GM21381 (cell line): ENCODE data around the gene BRSK2.

Experiments
- ATAC-seq: cut with Tn5 transposase; IDR thresholded peaks from one replicate; pipeline ENCODE4 v1.9.1; 2021; ENCODE audit warnings: mild to moderate bottlenecking, moderate library complexity; ENCODE audit not compliant: unreplicated experiment

BRSK2 gene

GRCh38 chr11:1491379-1491778, 101.6 kb downstream of the BRSK2 start:
- no peak for ATAC-seq

- no peak for ATAC-seq
Observed at GRCh38 chr11:1493650-1494244, 104.0 kb downstream of the BRSK2 start.

DNA sequence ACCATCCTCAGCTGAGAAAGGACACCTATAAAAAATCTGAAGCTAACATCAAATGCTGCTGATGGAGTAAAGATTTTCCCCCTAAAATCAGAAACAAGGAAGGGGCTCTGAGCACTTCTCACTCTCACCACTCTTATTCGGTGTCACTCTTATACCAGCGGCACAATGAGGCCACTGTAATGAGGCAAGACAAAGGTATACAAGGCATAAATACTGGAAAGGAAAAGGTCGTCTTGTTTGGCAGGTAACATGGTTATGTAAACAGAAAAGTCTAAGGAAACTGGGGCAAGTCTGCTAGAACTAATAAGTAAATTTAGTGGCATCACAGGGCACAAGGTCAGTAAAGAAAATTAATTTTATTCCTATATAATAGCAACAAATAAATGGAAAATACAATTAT, 104.9 kb downstream of the BRSK2 start:
- ATAC-seq, result no peak

GRCh38 chr11:1496091-1496760, 106.5 kb downstream of the BRSK2 start:
- no peak for ATAC-seq

DNA sequence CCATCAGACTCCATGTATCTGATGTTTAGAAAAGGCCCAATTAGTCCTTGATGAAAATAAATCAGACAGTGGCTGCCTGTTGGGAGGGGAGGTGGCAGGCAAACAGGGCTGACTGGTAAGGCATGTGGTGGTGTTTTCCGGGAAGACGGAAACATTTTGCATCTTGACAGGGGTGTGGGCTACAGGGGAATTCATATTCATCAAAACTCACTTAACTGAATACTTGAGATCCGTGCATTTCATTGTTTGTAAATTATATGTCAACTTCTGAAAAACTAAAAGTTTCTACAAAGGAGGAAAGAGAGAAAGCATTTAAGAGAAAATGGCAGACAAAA, 107.0 kb downstream of the BRSK2 start:
- no peak for ATAC-seq

DNA sequence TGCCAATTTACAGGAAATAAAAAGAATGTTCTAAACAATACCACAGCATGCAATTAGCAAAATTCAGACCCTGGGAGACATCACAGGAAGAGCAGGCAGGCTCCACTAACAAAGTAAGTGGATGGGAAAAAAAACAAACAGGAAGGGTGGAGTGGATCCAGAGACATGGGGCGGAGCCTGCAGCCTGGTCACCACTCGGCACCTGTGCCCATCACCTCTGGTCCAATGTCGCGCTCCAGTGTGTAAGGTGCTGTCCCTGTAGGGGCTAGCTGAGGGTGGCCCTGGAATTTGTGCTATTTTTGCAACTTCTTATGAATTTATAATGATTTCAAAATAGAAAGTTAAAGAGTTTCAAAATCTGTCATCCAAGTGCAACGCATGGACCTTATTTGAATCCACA, 107.9 kb downstream of the BRSK2 start:
- ATAC-seq, result no peak

DNA sequence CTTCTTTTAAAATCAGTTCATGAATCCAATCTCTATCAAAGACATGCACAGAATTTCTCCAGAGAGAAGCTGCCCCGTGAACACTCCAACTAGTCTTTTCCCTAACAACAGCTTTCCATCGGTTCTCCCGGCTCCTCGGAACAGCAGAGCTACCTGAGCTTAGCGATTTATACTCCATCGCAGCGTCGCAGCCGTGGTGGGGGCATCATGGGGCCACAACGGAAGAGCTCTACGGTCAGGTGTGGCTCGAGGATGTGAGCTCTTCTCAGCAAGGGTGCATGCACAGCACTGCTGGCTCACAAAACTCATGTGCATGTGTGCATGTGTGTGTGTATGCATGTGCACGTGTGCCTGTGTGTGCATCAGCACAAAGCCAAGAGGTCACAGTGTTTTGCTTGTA, 108.5 kb downstream of the BRSK2 start:
- ATAC-seq, result no peak

DNA sequence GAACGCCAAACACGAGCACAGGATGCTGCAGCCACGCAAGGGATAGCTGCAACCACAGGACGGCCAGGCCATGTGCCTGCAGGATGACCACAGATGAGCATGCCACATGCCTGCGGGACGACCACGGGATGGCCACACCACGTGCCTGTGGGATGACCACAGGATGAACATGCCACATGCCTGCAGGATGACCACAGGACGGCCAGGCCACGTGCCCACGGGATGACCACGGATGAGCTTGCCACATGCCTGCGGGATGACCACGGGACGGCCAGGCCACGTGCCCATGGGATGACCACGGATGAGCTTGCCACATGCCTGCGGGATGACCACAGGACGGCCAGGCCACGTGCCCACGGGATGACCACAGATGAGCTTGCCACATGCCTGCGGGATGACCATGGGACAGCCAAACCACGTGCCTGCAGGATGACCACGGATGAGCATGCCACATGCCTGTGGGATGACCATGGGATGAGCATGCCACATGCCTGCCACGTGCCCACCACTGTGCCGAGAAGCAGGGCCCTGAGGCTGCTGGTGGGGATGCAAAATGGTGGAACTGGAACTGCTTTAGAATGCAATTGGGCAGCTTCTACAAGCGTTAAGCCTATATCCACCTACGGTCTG, 109.6 kb downstream of the BRSK2 start:
- ATAC-seq, result no peak

DNA sequence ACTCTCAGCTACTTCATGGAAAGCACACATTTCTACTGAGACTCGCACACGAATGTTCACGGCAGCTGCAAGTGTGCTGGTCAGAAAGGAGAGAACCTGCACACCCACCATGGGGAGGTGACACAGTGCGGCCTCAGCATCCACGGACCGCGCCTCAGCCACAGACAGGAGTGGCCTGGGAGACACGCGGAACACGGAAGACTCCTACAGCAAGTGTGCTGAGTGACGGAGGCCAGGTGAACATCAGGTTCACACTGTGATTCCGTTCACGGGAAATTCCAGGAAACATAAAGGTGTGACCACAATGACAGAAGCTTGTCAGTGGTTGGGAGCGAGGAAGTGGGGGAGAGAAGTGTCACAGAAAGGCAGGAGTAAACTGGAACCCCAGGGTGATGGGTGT, 110.2 kb downstream of the BRSK2 start:
- no peak for ATAC-seq

- no peak for ATAC-seq
Observed at GRCh38 chr11:1500466-1501420, 111.0 kb downstream of the BRSK2 start.

- no peak for ATAC-seq
Observed at GRCh38 chr11:1501421-1502167, 111.9 kb downstream of the BRSK2 start.

DNA sequence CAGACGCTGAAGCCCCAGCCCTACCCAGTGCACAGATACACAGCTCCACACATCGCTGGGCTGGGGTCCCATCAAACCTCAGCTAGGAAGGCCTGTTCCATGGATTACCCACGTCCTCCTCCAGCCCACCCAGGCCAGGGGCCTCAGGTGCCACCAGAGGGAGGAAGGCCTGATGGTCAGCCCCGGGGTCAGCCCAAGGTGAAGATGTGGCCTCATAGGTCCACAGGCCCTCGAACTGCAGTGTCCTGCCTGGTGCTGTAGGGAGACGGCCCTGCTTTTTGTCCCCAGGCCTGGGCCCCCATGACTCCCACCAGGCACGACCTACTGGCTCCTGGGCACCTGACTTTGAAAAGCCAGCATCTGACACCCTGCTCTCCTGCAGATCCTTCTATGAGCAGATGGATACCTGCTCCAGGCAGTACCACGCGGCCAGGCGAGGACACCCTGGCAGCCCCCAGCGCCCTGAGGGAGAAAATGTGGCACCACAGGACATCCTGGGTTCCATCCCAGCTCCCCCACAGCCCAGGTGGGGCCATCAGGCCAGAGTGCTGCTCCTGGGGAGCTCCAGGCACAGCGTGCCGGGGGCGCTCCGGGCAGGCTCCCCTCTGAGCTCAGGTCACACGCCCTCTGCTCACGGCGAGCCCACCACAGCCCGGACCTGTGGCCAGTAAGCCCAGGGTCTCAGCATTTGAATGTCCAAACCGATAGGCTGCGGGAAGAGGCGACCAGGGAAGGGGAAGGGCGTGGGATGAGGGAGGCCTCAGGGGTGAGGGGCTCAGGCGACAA, 112.6 kb downstream of the BRSK2 start:
- no peak for ATAC-seq

GRCh38 chr11:1502954-1503707, 113.4 kb downstream of the BRSK2 start:
- no peak for ATAC-seq

DNA sequence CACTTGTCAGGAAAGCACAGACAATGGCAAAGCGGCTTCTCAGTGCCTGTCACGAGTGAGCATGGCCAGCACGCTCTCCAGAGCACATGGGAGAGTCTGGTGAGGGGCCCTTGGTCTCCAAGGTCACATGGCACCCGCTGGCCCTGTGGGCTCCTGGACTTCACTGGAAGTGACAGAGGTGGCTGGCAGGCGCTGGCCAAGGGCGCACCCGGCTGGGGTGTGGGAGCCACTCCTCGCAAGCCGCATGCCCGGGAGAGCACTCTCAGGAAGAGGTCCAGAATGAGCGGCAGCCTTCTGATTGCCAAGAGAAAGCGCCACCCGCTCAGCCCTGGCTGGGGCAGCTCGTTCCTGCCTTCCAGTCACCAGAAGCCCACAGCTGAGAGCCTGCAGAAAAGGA, 114.0 kb downstream of the BRSK2 start:
- no peak for ATAC-seq

GRCh38 chr11:1504138-1504537, 114.4 kb downstream of the BRSK2 start:
- no peak for ATAC-seq

DNA sequence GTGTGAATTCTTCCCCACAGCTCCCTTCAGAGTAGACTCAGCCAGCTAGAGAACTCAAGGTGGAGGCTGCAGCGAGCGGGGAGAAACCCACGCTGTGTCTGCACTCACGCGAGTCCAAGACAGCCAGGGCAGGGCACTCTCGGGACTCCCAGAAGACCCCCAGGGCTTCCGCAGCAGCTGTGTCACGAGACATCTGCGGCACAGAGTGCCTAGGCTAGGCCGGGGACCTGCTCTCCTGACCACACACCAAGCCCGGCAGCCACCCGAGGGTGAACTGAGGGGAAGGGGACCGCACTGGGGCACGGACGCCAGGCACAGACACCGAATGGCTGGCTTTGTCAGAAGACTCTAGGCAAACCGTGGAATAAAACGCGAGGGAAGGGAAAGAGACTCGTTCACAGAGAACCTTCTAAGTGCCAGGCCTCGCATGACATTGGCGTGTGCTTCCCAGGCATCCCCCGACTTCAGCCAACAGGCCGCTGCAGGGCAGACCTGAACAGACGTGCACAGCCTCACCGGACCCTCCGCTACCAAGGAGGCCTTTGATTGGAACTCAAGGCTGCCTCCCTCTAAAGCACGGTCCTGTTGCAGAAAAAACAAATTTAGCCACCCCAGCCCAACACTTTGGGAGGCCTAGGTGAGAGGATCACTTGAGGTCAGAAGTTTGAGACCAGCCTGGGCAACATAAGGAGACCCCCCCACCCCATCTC, 115.0 kb downstream of the BRSK2 start:
- no peak for ATAC-seq

- no peak for ATAC-seq
Observed at GRCh38 chr11:1505480-1505879, 115.7 kb downstream of the BRSK2 start.

DNA sequence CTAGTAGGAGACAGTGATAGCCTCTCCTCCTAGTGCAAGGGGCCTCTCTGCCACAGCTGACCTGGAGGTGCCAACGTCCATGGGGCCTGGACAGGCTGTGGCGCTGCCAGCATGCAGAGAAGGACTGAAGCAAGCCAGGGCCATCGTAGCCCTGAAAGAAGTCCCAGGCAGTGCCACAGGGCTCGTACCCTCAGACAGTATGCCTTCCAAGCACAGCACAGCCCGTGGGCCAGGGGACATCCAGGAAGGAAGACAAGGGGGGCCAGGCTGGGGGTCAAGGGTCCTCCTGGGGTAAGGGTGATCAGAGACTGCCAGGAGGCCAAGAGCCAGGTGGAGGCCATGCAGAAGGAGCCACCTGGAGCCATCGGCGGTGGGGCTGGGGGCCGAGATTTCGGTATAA, 117.2 kb downstream of the BRSK2 start:
- no peak for ATAC-seq
